GM12892 (cell line): Measurements from ENCODE around the gene IRS2.

ENCODE experiments used
- DNase-seq: peaks from one replicate; pipeline ENCODE4 v3.0.0; 2011; ENCODE audit not compliant: insufficient read length
- FAIRE-seq: peaks from 2 replicates; lab custom pipeline; 2011; peaks lifted over from hg19 to GRCh38; lab: Jason Lieb, UNC
- POLR2A ChIP-seq: IDR thresholded peaks from 2 replicates; pipeline ENCODE4 v1.6.1; 2011; ENCODE audit warnings: low read depth, low read length, control low read depth
- POLR2AphosphoS5 ChIP-seq: IDR thresholded peaks from 2 replicates; pipeline ENCODE4 v1.6.1; 2011; ENCODE audit warnings: low read depth, low read length, control low read depth
- TAF1 ChIP-seq: IDR thresholded peaks from 2 replicates; pipeline ENCODE4 v1.6.1; 2011; ENCODE audit warnings: low read depth, mild to moderate bottlenecking, control low read depth, low read length, borderline replicate concordance

Gene IRS2

DNA sequence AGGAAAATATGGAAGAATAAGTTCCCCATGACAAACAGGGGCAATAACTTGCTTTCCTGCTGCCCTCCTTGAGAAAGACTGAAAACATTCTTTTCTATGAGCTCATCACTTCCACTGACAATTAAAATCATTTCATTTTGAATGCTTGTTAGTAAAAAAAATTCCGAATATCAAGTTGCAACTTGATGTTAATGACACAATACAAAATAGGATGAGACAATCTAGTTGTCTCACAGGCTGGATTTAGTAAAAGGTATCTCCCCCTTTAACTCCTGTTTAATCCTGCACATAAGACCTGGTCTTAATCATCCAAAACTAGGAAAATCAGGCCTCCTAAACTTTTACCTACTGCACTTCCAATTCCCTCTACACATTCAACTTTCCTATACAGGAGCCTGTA, 24.7 kb downstream of the IRS2 start:
- DNase-seq: no peak
- no peak for FAIRE-seq
- TF ChIP-seq POLR2AphosphoS5 (no peak), TAF1 (no peak), POLR2A (no peak)

- no peak for DNase-seq
- no peak for FAIRE-seq
- no peak for TF ChIP-seq TAF1
- no peak for TF ChIP-seq POLR2AphosphoS5
- TF ChIP-seq POLR2A: no peak
Measured at GRCh38 chr13:109760951-109761350, 25.4 kb downstream of the IRS2 start.

DNA sequence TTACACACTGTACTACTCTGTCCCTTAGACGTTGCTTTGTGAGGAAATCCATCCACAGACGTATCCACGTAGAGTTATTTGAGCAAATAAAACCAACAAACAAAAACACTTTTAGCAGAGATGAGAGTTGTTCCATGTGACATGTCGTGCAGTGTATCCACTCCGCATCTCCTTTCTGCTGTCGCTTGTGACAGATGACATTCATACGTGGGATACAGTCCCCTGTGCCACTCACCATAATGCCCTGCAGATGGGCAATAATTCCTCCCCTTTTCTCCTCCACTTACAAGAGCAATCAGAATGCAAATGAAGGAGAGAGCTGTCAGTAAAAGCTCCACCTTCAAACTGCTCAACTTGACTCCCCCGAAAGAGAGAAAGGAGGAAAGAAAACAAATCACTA, 26.0 kb downstream of the IRS2 start:
- TF ChIP-seq POLR2AphosphoS5 (no peak), POLR2A (no peak), TAF1 (no peak)
- FAIRE-seq (no peak), DNase-seq (no peak)

- no peak for FAIRE-seq
- no peak for TF ChIP-seq TAF1
- no peak for TF ChIP-seq POLR2AphosphoS5
- no peak for TF ChIP-seq POLR2A
- no peak for DNase-seq
Measured at GRCh38 chr13:109759609-109760008, 26.8 kb downstream of the IRS2 start.

DNA sequence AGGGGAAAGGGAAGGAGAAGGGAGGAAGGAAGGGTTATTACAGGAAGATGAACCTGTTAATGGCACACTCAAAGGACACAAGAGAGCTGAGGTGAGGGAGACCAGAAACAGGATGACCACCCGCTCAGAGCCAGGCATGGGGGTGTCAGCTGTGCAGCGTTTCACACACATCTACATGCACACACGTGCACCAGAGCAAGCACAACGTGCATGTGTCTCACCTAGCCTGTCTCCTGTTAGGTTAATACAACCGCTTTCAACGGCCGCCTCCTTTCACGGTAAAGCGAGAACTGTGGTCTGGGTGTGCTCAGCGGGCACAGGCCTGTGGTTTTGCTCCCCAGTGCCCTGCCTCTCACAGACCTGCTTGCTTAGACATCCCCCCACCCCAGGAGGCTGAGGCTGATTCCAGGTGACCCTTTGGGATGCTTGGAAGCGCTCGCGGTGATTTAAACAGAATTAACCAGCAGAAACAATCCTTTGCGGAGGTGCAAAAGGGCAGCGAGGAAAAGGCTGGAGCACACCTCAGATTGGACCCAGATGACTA, 27.4 kb downstream of the IRS2 start:
- DNase-seq (no peak), FAIRE-seq (no peak)
- no peak for TF ChIP-seq TAF1
- no peak for TF ChIP-seq POLR2AphosphoS5
- no peak for TF ChIP-seq POLR2A

DNA sequence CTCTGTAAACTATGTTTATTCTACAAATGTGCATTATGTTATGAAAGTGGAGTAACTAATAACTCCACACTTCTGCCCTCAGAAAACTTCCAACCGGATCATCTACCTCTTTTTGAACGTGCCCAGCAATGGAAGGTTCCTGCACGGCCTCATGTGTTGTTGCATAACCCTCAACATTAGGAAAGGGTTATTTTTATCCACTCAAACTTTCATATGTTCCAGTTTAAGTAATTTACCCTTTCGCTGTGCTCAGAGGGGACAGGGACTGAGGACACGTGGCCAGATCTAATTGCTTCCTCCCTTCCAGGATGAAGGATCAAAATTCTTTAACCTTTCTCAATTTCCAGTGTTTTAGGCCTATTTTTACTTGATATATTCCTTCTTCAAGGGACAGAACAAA, 29.6 kb downstream of the IRS2 start:
- DNase-seq: no peak
- TF ChIP-seq POLR2AphosphoS5 (no peak), POLR2A (no peak), TAF1 (no peak)
- FAIRE-seq: no peak

GRCh38 chr13:109755997-109756396, 30.4 kb downstream of the IRS2 start:
- TF ChIP-seq TAF1 (no peak), POLR2AphosphoS5 (no peak), POLR2A (no peak)
- no peak for DNase-seq
- FAIRE-seq: no peak

DNA sequence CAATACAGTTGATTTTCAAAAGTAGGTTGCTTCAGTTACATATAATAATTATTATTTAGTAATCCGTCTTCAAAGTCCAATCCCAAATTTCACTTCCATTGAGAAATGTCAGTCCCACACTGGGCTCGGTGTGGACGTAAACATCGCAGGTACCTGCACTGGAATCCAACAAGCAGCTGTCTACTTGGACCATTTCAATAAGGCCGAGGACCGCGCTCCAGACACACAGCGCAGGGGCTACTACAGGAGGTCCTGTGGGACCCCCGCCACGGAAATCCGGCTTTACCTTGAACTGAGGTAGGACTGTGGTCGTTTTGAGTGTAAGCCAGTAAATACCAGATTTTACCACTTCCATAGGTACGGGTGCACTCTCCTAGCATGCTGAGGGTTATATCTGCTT, 30.8 kb downstream of the IRS2 start:
- no peak for FAIRE-seq
- DNase-seq: no peak
- no peak for TF ChIP-seq POLR2A
- TF ChIP-seq POLR2AphosphoS5: no peak
- TF ChIP-seq TAF1: no peak

DNA sequence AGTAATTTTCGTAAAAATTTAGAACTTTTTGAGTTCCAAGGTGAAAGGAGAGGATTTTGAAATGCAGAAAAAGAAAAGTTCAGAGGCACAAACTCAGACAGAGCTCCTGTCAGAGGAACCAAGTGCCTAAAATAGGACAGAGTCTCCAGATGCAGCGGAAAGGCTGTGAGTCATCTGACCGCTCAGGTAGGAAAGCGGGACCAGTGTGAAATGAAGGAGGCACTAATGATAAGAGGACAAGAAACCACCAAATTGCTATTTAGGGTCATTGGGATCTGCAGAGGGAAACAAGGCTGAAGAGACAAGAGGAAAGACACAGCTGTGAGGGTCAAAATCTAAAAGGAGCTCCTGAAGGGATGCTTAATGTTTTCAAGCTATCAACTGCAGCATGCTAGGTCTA, 34.9 kb downstream of the IRS2 start:
- no peak for FAIRE-seq
- TF ChIP-seq POLR2AphosphoS5 (no peak), TAF1 (no peak), POLR2A (no peak)
- no peak for DNase-seq

DNA sequence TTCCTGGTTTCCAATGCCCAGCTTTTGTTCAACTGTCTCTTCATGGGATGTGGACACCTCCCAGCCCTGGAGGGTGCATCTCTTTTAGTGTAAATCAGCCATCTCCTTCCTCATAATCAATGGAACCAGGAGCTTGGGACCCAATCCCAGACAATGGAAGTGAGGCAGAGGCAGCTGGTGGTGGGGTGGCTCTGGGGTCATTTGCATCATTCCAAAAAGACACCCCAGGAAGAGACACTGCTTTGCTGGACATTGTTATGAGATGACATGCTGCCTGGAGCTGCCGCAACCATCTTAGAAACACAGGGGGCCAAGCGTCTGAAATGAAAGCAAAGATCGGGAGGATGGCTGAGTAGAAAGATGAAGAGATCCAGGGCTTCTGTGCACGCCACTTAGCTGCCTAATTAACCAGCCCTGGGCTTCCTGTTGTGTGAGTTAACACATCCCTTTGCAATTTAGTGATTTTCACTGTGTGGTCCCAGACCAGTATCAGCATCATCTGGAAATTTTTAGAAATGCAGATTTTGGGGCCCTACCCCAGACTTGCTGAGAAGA, 36.1 kb downstream of the IRS2 start:
- TF ChIP-seq POLR2A: no peak
- TF ChIP-seq TAF1: no peak
- no peak for TF ChIP-seq POLR2AphosphoS5
- no peak for DNase-seq
- no peak for FAIRE-seq

GRCh38 chr13:109749365-109749764, 37.0 kb downstream of the IRS2 start:
- FAIRE-seq: no peak
- DNase-seq: no peak

GRCh38 chr13:109748677-109749076, 37.7 kb downstream of the IRS2 start:
- TF ChIP-seq POLR2A (no peak), TAF1 (no peak), POLR2AphosphoS5 (no peak)
- no peak for DNase-seq
- no peak for FAIRE-seq

More at GRCh38 chr13:109749365-109749764, 37.0 kb downstream of the IRS2 start:
- TF ChIP-seq POLR2A (no peak), TAF1 (no peak)
